ENCODE measurements around the gene CELSR1.

GRCh38 chr22:46430961-46431838 is 106.2 kb downstream of the CELSR1 start:
- no peak for TF ChIP-seq CTCF (IDR thresholded peaks at IDR 0.05)
- TF ChIP-seq POLR2AphosphoS5 (IDR thresholded peaks at IDR 0.05) = no peak
